HepG2 (cell line): ENCODE data around the gene SLC17A9. TPM values are rescaled to one million over a fixed set of nuclear protein-coding genes. Genes with fewer than 3 reads are reported as not detected.

ENCODE experiments used
- DMAP1 ChIP-seq: IDR thresholded peaks from 2 replicates; pipeline ENCODE4 v1.6.1; 2016
- GABPB1 ChIP-seq: IDR thresholded peaks from 2 replicates; pipeline ENCODE4 v1.6.1; 2016; ENCODE audit warnings: mild to moderate bottlenecking, missing genetic modification reagents, moderate library complexity, missing compliant biosample characterization
- HOXA3 ChIP-seq: sonication (generic); formaldehyde crosslinking; IDR thresholded peaks from 2 replicates; pipeline ENCODE4 v1.5.0; 2020; ENCODE audit warnings: missing genetic modification reagents
- KAT7 ChIP-seq: IDR thresholded peaks from 2 replicates; pipeline ENCODE4 v1.6.1; 2018; ENCODE audit warnings: borderline replicate concordance, missing compliant biosample characterization
- PAWR ChIP-seq: sonication (generic); formaldehyde crosslinking; IDR thresholded peaks from 2 replicates; pipeline ENCODE4 v1.4.0; 2020; ENCODE audit warnings: missing genetic modification reagents, mild to moderate bottlenecking, borderline replicate concordance
- PHB2 ChIP-seq: fragments of 450-650 bp; IDR thresholded peaks from 2 replicates; pipeline ENCODE4 v1.6.1; 2018; ENCODE audit not compliant: partially characterized antibody
- ZMYM2 ChIP-seq: sonication (generic); formaldehyde crosslinking; IDR thresholded peaks from 2 replicates; pipeline ENCODE4 v1.8.0; 2022; ENCODE audit warnings: mild to moderate bottlenecking, missing genetic modification reagents
- ZNF136 ChIP-seq: sonication (generic); formaldehyde crosslinking; IDR thresholded peaks from 2 replicates; pipeline ENCODE4 v1.8.1; 2022; ENCODE audit warnings: low read depth, mild to moderate bottlenecking, moderate library complexity, missing genetic modification reagents
- ZNF234 ChIP-seq: sonication (generic); formaldehyde crosslinking; conservative IDR thresholded peaks from 2 replicates; pipeline ENCODE4 v1.5.1; 2020; ENCODE audit warnings: mild to moderate bottlenecking, missing genetic modification reagents
- ZNF30 ChIP-seq: sonication (generic); formaldehyde crosslinking; IDR thresholded peaks from 2 replicates; pipeline ENCODE4 v1.5.0; 2020; ENCODE audit warnings: mild to moderate bottlenecking, missing genetic modification reagents
- ZNF335 ChIP-seq: sonication (generic); formaldehyde crosslinking; IDR thresholded peaks from 2 replicates; pipeline ENCODE4 v1.4.0; 2020; ENCODE audit warnings: missing genetic modification reagents
- ZNF615 ChIP-seq: sonication (generic); formaldehyde crosslinking; IDR thresholded peaks from 2 replicates; pipeline ENCODE4 v1.5.0; 2020; ENCODE audit warnings: mild to moderate bottlenecking, missing genetic modification reagents, borderline replicate concordance
- ZNF768 ChIP-seq: sonication (generic); formaldehyde crosslinking; IDR thresholded peaks from 2 replicates; pipeline ENCODE4 v1.4.0; 2020; ENCODE audit warnings: missing genetic modification reagents
- ZSCAN22 ChIP-seq: sonication (generic); formaldehyde crosslinking; IDR thresholded peaks from 2 replicates; pipeline ENCODE4 v1.4.0; 2020; ENCODE audit warnings: mild to moderate bottlenecking, missing genetic modification reagents
- ZSCAN31 ChIP-seq: sonication (generic); formaldehyde crosslinking; IDR thresholded peaks from 2 replicates; pipeline ENCODE4 v1.5.0; 2020; ENCODE audit warnings: low read depth, mild to moderate bottlenecking, missing genetic modification reagents
- polyA plus RNA-seq, 8 experiments: library from polyadenylated mRNA; depleted of rRNA in 3 of 8; stranded (reverse) in 7 of 8; unstranded in 1 of 8; fragments of >200 nt; fragmentation: Illumina TruSeq in 4 of 8; extraction: Trizol in 4 of 8; gene quantifications; 2 replicates each; pipeline versions ENCODE4 v1.2.1 to v1.2.3, GENCODE V29; 2011 to 2016; ENCODE audit warnings: low read depth in 4 of 8, missing spikeins in 1 of 8, mixed read lengths in 1 of 8; ENCODE audit not compliant: insufficient read depth in 1 of 8
- total RNA-seq, 5 experiments: library from RNA; depleted of rRNA; stranded (reverse); fragments of >200 nt; fragmentation: Illumina TruSeq; extraction: Trizol; gene quantifications; 2 replicates each; pipeline ENCODE4 v1.2.3, GENCODE V29; 2016; ENCODE audit warnings: low read depth in 1 of 5
- TF ChIP-seq, protein P1 (sequence below): IDR thresholded peaks from 2 replicates; pipeline ENCODE4 v1.6.1; 2018; ENCODE audit warnings: missing genetic modification reagents
- TF ChIP-seq, protein P2 (sequence below): IDR thresholded peaks from 2 replicates; pipeline ENCODE4 v1.6.1; 2016
- TF ChIP-seq, protein P3 (sequence below): sonication (generic); formaldehyde crosslinking; IDR thresholded peaks from 2 replicates; pipeline ENCODE4 v1.4.0; 2020; ENCODE audit warnings: missing genetic modification reagents, borderline replicate concordance
- TF ChIP-seq, protein P4 (sequence below): sonication (generic); formaldehyde crosslinking; IDR thresholded peaks from 2 replicates; pipeline ENCODE4 v1.4.0; 2020; ENCODE audit warnings: missing genetic modification reagents, mild to moderate bottlenecking, borderline replicate concordance
- TF ChIP-seq, protein P5 (sequence below): IDR thresholded peaks from 2 replicates; pipeline ENCODE4 v1.6.1; 2016; ENCODE audit warnings: mild to moderate bottlenecking

Gene SLC17A9
- total and polyA plus RNA-seq, 2 of the 13 experiments (the other 11 are each of a cell fraction or from before 2014, with no cell fraction given) = 110 to 191 TPM

DNA sequence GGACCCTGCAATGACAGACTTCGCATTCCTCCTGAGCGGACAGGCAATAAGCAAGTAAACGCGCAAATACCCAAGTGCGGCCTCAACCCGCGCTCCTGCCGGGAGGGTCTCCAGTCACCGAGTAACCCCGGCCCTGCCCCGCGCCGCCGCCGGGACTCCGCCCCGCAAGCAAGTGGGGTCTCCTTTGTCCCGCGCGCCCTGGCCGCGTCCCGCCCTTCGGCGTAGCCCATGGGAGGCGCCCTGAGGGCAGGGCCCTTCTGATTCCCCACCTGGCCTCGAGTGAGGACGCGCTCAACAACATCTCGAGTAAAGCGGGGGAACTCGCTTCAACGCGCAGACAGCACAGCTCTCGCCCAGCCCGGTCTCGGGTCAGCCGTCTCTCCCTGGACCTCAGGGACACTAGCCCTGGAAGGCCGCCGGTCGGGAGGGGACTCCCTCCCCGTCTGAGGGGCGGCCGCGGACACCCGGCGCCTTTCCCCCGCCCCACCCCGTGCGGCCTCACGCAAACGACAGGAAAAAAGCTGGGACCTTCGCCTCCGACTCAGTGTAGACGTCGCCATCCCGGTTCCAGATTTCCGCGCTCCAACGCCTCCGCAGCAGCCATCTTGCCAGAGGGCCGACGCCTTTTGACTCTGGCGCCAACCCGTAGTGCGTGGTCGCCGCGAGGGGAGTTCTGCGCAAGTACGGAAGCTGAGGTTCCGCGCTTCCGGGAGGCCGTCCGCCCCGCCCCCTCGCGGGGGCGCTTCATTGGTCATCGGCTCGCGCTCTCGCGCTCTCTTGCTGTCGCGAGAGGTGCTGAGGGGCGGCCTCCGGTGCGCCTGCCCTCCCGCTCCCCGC, 15.0 kb upstream of the SLC17A9 start (continued):
- TF ChIP-seq ZNF136 (CRISPR knock-in tag) = no peak
- peak; percentile 84; the same call in 1 of the 2 replicates for TF ChIP-seq ZNF768 (CRISPR knock-in tag)
- peak; percentile 95 for TF ChIP-seq ZNF335 (CRISPR knock-in tag)
- peak; percentile 97 for TF ChIP-seq HOXA3 (CRISPR knock-in tag)
- peak; percentile 99 for TF ChIP-seq DMAP1 (CRISPR knock-in tag)
- no peak for TF ChIP-seq ZNF615 (CRISPR knock-in tag)
- TF ChIP-seq ZNF30 (CRISPR knock-in tag) = peak; percentile 70
- 0 out of 2 replicates have a peak, but pooled peaks have one; percentile 90 for TF ChIP-seq PAWR (CRISPR knock-in tag)
- TF ChIP-seq ZSCAN22 (CRISPR knock-in tag) = peak; percentile 90
- TF ChIP-seq, protein P1, sequence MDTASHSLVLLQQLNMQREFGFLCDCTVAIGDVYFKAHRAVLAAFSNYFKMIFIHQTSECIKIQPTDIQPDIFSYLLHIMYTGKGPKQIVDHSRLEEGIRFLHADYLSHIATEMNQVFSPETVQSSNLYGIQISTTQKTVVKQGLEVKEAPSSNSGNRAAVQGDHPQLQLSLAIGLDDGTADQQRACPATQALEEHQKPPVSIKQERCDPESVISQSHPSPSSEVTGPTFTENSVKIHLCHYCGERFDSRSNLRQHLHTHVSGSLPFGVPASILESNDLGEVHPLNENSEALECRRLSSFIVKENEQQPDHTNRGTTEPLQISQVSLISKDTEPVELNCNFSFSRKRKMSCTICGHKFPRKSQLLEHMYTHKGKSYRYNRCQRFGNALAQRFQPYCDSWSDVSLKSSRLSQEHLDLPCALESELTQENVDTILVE (CRISPR knock-in tag) = peak; percentile 98
- TF ChIP-seq, protein P2, sequence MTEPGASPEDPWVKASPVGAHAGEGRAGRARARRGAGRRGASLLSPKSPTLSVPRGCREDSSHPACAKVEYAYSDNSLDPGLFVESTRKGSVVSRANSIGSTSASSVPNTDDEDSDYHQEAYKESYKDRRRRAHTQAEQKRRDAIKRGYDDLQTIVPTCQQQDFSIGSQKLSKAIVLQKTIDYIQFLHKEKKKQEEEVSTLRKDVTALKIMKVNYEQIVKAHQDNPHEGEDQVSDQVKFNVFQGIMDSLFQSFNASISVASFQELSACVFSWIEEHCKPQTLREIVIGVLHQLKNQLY (CRISPR knock-in tag) = peak; percentile 78
- peak; percentile 95 for TF ChIP-seq GABPB1 (CRISPR knock-in tag)
- TF ChIP-seq, protein P3, sequence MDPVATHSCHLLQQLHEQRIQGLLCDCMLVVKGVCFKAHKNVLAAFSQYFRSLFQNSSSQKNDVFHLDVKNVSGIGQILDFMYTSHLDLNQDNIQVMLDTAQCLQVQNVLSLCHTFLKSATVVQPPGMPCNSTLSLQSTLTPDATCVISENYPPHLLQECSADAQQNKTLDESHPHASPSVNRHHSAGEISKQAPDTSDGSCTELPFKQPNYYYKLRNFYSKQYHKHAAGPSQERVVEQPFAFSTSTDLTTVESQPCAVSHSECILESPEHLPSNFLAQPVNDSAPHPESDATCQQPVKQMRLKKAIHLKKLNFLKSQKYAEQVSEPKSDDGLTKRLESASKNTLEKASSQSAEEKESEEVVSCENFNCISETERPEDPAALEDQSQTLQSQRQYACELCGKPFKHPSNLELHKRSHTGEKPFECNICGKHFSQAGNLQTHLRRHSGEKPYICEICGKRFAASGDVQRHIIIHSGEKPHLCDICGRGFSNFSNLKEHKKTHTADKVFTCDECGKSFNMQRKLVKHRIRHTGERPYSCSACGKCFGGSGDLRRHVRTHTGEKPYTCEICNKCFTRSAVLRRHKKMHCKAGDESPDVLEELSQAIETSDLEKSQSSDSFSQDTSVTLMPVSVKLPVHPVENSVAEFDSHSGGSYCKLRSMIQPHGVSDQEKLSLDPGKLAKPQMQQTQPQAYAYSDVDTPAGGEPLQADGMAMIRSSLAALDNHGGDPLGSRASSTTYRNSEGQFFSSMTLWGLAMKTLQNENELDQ (CRISPR knock-in tag) = 0 out of 2 replicates have a peak, but pooled peaks have one; percentile 43
- TF ChIP-seq, protein P4, sequence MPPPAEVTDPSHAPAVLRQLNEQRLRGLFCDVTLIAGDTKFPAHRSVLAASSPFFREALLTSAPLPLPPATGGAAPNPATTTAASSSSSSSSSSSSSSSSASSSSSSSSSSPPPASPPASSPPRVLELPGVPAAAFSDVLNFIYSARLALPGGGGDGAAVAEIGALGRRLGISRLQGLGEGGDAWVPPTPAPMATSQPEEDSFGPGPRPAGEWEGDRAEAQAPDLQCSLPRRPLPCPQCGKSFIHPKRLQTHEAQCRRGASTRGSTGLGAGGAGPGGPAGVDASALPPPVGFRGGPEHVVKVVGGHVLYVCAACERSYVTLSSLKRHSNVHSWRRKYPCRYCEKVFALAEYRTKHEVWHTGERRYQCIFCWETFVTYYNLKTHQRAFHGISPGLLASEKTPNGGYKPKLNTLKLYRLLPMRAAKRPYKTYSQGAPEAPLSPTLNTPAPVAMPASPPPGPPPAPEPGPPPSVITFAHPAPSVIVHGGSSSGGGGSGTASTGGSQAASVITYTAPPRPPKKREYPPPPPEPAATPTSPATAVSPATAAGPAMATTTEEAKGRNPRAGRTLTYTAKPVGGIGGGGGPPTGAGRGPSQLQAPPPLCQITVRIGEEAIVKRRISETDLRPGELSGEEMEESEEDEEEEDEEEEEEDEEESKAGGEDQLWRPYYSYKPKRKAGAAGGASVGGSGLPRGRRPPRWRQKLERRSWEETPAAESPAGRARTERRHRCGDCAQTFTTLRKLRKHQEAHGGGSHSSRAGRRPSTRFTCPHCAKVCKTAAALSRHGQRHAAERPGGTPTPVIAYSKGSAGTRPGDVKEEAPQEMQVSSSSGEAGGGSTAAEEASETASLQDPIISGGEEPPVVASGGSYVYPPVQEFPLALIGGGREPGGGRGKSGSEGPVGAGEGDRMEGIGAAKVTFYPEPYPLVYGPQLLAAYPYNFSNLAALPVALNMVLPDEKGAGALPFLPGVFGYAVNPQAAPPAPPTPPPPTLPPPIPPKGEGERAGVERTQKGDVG = peak; percentile 49; the same call in 1 of the 2 replicates
- TF ChIP-seq, protein P5, sequence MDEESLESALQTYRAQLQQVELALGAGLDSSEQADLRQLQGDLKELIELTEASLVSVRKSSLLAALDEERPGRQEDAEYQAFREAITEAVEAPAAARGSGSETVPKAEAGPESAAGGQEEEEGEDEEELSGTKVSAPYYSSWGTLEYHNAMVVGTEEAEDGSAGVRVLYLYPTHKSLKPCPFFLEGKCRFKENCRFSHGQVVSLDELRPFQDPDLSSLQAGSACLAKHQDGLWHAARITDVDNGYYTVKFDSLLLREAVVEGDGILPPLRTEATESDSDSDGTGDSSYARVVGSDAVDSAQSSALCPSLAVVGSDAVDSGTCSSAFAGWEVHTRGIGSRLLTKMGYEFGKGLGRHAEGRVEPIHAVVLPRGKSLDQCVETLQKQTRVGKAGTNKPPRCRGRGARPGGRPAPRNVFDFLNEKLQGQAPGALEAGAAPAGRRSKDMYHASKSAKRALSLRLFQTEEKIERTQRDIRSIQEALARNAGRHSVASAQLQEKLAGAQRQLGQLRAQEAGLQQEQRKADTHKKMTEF (CRISPR knock-in tag) = peak; percentile 98
- TF ChIP-seq ZNF234 = peak; percentile 92; the same call in 1 of the 2 replicates
- peak; percentile 93 for TF ChIP-seq ZSCAN31 (CRISPR knock-in tag)
- TF ChIP-seq KAT7 (CRISPR knock-in tag) = peak; percentile 94; the same call in 1 of the 2 replicates
- TF ChIP-seq ZMYM2 = 0 out of 2 replicates have a peak, but pooled peaks have one; percentile 53
- no peak for TF ChIP-seq PHB2
